Bronchial epithelial cell (primary cell): ENCODE measurements around the gene SETSIP. TPM values are rescaled to one million over a fixed set of nuclear protein-coding genes. Genes with fewer than 3 reads are reported as not detected.

Experiments used
- DNase-seq: peaks from one replicate; pipeline ENCODE4 v3.0.0-alpha.2; 2010; ENCODE audit warnings: low read depth
- FAIRE-seq: peaks from 2 replicates; lab custom pipeline; 2011; peaks lifted over from hg19 to GRCh38; lab: Jason Lieb, UNC
- H3K27me3 ChIP-seq: 2 replicates; pipeline ENCODE4 v1.5.1; 2011; ENCODE audit warnings: low read length; ENCODE audit not compliant: control insufficient read depth, insufficient read depth
- H3K36me3 ChIP-seq: 2 replicates; pipeline ENCODE4 v1.5.1; 2011; ENCODE audit warnings: low read length; ENCODE audit not compliant: control insufficient read depth, insufficient read depth
- H3K4me3 ChIP-seq: 2 replicates; pipeline ENCODE4 v1.5.1; 2011; ENCODE audit warnings: mild to moderate bottlenecking, low read depth, low read length, control low read depth
- CTCF ChIP-seq: IDR thresholded peaks from 2 replicates; pipeline ENCODE4 v1.5.1; 2011; ENCODE audit warnings: mild to moderate bottlenecking, moderate library complexity, low read length, control low read depth, inconsistent platforms; ENCODE audit not compliant: insufficient read depth, severe bottlenecking
- total RNA-seq: library from RNA; depleted of rRNA; stranded (reverse); fragments of >200 nt; gene quantifications from 2 replicates; pipeline ENCODE4 v1.2.1, GENCODE V29; 2014

Gene SETSIP
- 0.13 and 0.26 TPM in 2 replicates for total RNA-seq

DNA sequence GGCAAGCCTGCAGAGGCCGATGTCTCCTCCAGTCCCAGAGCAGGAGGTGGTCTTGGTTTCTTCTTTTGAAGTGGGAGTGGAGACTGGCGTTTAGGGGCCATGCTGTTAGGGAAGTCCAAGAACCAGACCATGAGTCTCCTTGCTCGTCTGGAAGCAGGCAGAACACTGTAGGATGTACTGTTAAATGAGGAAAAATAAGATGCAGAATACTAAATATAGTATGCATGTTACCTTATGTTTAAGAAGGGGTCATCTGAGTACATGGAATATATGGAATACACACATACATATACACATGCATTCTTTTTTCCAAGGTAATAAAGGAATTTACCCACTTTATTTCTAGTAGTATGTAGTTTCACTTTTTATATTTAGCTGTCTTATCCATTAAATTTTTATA, at the start of gene SETSIP:
Gene SETSIP, minus strand, starts transcription at position 101 of the 400 bp plus-strand sequence. Its CDS starts 0 bp downstream, at position 101.
- H3K27me3 ChIP-seq, result no peaks in the 10 kb centered on the region
- no peak within 1 kb of the TSS for H3K4me3 ChIP-seq
- no peaks in the 10 kb centered on the region for H3K36me3 ChIP-seq
- no peak for TF ChIP-seq CTCF
- no peak for DNase-seq
- no peak for FAIRE-seq

GRCh38 chr1:92123868-92124267, 48.7 kb upstream of the SETSIP start:
- FAIRE-seq, result no peak

GRCh38 chr1:92118826-92119225, 43.6 kb upstream of the SETSIP start:
- FAIRE-seq (no peak), DNase-seq (peak; percentile 86)
- no peaks in the 10 kb centered on the region for H3K27me3 ChIP-seq
- no peaks in the 10 kb centered on the region for H3K36me3 ChIP-seq
- no peak for TF ChIP-seq CTCF
- no peak overlapping the region for H3K4me3 ChIP-seq

More at GRCh38 chr1:92123868-92124267, 48.7 kb upstream of the SETSIP start:
- no peaks in the 10 kb centered on the region for H3K36me3 ChIP-seq
- H3K4me3 ChIP-seq, result no peak overlapping the region
- DNase-seq, result no peak
- TF ChIP-seq CTCF, result no peak
- no peaks in the 10 kb centered on the region for H3K27me3 ChIP-seq

GRCh38 chr1:92117526-92117925, 42.3 kb upstream of the SETSIP start:
- FAIRE-seq (no peak), DNase-seq (no peak)
- TF ChIP-seq CTCF, result no peak
- Histone ChIP-seq H3K27me3 (no peaks in the 10 kb centered on the region), H3K4me3 (no peak overlapping the region), H3K36me3 (no peaks in the 10 kb centered on the region)

GRCh38 chr1:92108631-92109030, 33.4 kb upstream of the SETSIP start:
- no peak for FAIRE-seq

More at GRCh38 chr1:92108631-92109030, 33.4 kb upstream of the SETSIP start:
- TF ChIP-seq CTCF, result no peak
- Histone ChIP-seq H3K4me3 (no peak overlapping the region), H3K27me3 (no peaks in the 10 kb centered on the region), H3K36me3 (no peaks in the 10 kb centered on the region)
- no peak for DNase-seq
